G401.6 (cell line): Measurements from ENCODE around the gene DSPP.

Experiments used
- FAIRE-seq: peaks from 2 replicates; lab custom pipeline; 2012; peaks lifted over from hg19 to GRCh38; lab: Jason Lieb, UNC

Gene DSPP

GRCh38 chr4:87631668-87632067 is 23.3 kb downstream of the DSPP start:
- no peak for FAIRE-seq

GRCh38 chr4:87632469-87632868 is 24.1 kb downstream of the DSPP start:
- no peak for FAIRE-seq

GRCh38 chr4:87633243-87633642 is 24.9 kb downstream of the DSPP start:
- no peak for FAIRE-seq

GRCh38 chr4:87644286-87644685 is 36.0 kb downstream of the DSPP start:
- FAIRE-seq: no peak

- FAIRE-seq: no peak
Observed at GRCh38 chr4:87649980-87650379, 41.7 kb downstream of the DSPP start, which contains the start of gene DMP1. Gene DMP1, plus strand, starts transcription at chr4:87650280. Its CDS starts 6,213 bp downstream, at chr4:87656493.

- FAIRE-seq: peak; percentile 39
Observed at GRCh38 chr4:87650938-87651337, 42.6 kb downstream of the DSPP start.

GRCh38 chr4:87651941-87652340 is 43.6 kb downstream of the DSPP start:
- FAIRE-seq: no peak

GRCh38 chr4:87654487-87655044 is 46.2 kb downstream of the DSPP start:
- FAIRE-seq: no peak

- FAIRE-seq: no peak
Observed at GRCh38 chr4:87657525-87657924, 49.2 kb downstream of the DSPP start.

GRCh38 chr4:87659247-87659931 is 51.1 kb downstream of the DSPP start:
- FAIRE-seq: no peak

GRCh38 chr4:87662871-87663270 is 54.5 kb downstream of the DSPP start:
- no peak for FAIRE-seq
